Activated CD4-positive, alpha-beta T cell treated with anti-CD3 and anti-CD28 coated beads for 48 hours (primary cell): ENCODE results near the gene ATP5PO.
"Not testable (repeated sequence)": the region's sequence is repeated elsewhere in the genome, so short reads cannot be mapped to it uniquely, and the experiment has no call there.

ENCODE experiments used
- DNase-seq: peaks from one replicate; pipeline ENCODE4 v3.0.0-alpha.2; 2020

ATP5PO gene

DNA sequence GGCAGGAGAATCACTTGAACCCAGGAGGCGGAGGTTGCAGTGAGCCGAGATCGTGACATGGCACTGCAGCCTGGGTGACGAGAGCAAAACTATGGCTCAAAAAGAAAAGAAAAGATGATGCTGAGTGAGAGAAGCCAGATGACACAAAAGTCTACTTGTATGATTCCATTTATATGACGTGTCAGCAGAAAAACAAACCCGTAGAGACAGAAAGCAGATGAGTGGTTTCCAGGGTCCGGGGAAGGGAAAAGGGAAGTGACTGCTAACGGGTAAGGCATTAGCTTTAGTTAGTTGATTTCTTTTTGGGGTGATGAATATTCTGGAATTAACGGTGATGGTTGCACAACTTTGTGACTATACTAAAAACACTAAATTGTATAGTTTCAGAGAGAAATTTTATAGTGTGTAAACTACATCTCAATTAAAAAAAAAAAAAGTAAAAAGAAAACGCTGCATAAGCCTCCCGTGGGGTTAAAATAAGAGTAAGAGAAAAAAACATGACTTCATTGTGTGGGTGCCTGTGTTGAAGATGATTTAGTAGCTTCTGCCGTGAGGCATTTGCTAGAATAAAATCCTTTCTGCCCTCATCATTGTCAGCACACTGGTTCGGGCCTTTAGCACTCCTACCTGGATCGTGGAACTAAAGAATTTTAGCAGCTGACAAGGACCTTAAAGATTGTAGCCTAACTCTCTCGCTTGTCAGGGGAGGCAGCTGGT is 24.7 kb upstream of the ATP5PO start:
- DNase-seq: no peak

DNA sequence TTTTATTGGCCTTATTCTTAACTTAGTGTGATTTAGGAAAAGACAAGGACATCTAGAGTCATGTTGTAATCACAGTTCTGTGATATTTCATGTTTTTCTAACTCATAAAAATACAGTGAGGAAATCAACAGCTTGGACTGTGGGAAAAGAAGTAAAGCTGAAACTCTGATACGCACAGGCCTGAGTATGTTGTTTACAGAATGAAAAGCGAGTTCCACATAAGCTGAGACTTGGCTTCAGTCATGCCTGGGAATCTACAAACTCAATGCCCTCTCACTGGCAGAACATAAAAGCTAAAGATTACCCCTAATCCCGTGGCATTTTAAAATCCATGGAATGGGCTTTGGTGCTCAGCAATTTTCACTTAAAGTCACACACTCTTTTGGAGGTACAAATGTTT is 23.6 kb upstream of the ATP5PO start:
- DNase-seq: no peak

DNA sequence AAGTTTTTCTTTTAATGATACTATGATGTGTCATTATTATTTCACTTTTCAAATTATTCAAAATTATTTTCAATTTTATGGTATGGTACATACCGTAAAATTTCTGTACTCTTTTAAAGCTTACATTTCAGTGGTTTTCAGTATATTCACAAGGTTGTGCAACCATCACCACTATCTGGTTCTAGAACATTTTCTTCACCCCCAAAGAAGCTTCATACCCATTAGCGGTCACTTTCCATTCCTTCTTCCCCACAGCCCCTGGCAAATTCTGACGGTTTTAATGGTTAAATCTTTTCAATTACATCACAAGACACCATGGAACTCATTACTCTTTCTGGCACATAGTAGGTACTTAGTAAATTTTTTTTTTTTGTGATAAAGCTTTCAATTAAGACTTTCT is 22.8 kb upstream of the ATP5PO start:
- no peak for DNase-seq

DNA sequence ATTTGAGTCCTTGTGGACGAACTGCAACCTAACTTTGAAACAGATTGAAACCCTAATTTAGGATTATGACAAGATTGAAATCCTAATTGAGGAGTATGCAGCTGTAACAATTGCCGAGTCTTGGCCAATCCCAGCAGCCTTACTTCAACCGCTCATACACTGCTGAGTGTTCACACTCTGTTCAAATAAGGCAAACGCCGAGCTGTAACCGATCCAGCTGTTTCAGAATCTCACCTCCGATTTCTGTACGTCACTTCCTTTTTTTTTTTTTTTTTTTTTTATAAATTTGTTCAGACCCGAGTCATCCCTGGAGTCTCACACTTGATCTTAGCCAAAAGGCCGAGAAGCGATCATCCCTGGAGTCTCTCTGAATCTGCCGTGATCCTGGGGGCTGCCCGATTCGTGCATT is 22.3 kb upstream of the ATP5PO start:
- peak; percentile 66 for DNase-seq

DNA sequence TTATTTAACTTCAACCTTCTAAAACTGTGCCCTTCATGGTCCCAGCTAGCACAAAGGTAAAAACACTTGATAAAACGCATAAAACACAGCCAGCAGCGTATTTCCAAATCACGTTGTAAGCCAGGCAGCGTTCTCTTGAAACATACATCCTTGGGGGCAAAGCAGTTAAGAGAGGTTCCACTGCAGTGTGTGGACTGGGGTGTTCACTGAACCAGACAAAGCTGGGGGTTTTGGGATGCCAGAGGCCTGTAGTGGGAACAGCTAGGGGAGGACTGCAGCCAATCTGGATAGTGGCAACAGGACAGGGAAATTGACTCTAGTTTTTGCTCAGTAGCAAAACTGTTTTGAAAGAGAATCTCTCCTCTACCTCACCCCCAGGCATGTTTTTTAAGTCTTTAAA is 21.5 kb upstream of the ATP5PO start:
- no peak for DNase-seq

DNA sequence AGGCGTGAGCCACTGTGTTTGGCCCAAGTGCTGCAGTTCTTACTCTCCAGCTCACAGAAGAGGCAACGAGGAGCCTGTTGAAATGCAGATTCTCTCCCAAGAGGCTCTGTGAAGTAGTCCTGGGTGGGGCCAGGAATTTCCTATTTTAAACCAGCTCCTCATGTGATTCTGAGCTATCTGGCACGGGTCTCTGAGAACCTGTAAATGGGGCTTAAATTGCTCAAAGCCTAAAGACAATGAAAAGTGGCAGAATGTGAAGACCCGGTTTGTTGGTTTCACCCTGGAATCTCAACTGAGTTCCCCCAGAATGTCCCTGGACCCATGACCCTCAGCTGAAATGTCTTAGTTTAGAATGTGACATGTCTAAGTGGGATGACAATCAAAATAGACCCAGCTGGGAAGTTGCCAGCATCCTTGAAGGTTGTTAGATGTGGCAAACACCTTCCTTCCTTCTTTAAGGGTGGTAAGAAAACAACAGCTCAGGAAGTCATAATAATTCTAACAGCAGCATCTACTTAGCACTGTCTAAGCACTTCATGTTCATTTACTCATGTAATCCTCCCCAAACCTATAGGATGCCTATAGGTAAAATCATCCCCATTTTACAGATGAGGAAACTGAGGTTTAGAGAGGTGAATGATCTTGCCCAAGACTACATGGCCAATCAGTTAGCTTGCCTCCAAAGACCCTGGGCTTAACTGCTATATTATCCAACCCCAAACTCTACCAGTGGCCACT is 20.9 kb upstream of the ATP5PO start:
- DNase-seq: no peak

DNA sequence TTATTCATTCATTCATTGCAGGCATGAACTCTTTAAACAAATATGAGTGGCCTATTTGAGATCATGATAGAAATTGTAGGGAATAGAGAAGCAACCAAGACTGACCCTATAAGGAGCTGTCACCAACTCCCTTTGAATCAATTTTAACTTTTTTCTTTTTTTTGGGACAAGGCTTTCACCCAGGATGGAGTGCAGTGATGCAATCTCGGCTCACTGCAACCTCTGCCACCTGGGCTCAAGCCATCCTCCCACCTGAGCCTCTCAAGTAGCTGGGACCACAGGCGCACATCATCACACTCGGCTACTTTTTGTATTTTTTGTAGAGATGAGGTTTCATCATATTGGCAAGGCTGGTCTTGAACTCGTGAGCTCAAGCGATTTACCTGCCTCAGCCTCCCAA is 17.1 kb upstream of the ATP5PO start:
- DNase-seq: no peak

DNA sequence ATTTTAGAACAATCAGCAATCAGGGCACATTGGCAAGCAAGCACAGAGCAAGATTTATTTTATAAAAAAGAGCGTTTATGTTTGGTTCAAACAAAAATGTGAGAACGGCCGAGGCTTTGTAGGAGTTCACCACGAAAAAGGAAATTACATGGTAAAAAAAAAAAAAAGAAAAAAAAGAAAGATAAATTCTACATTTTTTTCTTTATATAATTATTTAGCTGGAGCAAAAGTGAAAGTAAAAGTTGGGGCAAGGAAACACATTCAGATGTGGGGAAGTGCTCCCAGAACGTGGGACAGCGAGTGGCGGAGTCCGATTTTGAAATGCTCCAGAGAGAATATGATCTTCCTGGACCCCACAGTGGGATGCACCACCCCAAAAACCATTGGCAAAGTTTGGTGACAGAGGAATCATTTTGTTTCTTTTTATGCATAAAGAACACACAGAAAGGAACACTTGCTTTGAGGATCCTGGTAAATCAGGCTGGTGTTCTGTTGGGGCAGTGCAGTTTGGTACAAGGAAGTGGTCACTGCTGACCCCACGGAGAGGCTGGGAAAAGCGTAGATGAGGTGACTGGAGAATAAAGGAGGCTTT is 16.3 kb upstream of the ATP5PO start:
- DNase-seq: no peak

DNA sequence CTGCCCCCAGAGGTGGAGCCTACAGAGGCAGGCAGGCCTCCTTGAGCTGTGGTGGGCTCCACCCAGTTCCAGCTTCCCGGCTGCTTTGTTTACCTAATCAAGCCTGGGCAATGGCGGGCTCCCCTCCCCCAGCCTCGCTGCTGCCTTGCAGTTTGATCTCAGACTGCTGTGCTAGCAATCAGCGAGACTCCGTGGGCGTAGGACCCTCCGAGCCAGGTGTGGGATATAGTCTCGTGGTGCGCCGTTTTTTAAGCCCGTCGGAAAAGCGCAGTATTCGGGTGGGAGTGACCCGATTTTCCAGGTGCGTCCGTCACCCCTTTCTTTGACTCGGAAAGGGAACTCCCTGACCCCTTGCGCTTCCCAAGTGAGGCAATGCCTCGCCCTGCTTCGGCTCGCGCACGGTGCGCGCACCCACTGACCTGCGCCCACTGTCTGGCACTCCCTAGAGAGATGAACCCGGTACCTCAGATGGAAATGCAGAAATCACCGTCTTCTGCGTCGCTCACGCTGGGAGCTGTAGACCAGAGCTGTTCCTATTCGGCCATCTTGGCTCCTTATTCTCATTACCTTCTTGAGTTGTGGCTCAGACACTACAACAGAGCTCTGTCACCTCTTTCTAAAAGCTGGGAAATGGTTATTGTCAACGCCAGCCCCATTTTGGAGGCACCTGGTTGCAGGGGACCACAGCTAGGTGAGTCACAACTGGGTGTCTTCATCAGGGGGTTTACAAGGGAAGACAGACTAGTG is 15.6 kb upstream of the ATP5PO start:
- peak; percentile 75 for DNase-seq

DNA sequence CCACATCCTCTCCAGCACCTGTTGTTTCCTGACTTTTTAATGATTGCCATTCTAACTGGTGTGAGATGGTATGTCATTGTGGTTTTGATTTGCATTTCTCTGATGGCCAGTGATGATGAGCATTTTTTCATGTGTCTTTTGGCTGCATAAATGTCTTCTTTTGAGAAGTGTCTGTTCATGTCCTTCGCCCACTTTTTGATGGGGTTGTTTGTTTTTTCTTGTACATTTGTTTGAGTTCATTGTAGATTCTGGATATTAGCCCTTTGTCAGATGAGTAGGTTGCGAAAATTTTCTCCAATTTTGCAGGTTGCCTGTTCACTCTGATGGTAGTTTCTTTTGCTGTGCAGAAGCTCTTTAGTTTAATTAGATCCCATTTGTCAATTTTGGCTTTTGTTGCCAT is 10.6 kb upstream of the ATP5PO start:
- DNase-seq: not testable (repeated sequence)

DNA sequence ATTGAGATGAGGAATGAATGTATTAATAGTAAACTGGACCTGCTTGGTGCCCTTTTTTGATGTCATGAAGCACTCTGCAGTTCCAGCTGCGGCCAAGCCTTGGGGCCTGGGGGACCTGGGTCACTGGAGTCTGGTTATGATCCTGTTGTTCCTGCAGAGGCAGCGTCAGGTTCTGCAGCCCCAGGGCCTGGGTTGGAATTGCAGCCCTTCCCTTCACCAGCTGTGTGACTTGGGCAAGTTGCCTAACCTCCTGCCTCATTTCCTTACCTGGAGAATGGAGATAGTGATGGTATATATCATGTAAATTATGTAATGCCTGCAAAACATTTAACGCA is 9.1 kb upstream of the ATP5PO start:
- no peak for DNase-seq

DNA sequence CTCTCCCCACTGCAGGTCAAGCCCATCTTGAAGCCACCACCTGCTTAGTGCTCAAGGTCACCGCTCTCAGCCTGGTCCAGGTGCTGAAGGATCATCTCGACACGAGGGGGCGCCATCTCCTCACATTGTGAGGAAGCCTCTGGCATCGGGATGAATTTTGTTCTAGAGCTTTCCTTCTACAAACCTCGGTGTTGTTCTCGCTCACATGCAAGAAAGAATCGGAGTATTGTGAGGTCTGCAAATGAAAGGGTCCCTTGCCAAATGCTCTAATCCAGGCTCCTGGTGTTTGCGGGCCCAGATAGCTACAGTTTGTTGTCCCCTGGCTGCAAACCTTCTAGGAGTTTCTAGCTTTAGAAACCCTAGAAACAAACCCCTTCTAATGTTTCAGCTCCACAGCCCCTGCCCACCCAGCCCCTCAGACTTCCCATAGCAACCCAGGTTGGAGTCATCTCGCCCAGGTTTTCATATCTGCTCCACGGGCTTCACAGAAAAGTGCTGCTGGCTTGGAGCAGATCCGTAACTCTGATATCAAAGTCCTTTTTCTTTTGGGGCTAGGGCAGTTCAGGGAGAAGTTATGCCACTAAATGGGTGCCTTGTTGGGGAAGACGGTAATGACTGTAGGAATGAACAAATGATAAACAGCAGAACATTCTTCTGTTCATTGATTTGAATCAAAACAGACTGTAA is 8.6 kb upstream of the ATP5PO start:
- peak; percentile 94 for DNase-seq

DNA sequence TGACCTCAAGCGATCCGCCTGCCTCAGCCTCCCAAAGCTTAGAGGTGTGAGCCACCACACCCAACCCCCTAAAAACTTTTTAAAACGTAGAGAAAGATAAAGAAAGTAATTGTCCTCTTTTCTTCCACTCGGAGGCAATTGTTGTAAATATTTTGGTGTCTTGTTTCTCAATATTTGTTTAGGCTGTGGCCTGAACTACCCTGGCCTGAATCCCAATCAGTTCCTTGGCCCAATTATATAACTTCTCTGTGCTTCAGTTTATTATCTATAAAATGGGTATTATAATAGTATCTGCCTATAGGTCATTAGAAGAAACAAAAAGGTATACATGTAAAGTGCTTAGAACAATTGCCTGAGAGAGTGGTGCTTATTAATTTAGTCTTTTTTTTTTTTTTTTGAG is 1.8 kb upstream of the ATP5PO start:
- DNase-seq: no peak

DNA sequence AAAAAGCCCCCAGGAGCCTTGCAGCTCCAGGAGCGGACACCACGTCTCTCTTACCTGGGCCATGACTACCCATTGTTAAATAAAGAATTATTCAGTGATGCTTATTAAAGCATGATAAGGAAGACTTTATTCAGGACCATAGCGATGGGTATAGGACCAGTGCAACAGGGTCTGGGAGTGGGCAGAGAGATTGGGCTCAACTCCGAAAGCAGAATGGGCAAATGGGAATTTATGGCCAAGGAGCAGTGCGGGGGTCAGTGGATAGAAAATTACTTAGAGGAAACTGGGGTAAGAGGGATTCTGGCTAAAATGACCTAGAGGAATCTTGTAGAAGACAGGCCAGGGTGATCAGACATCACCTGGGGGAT is 580 bp upstream of the ATP5PO start:
- no peak for DNase-seq

DNA sequence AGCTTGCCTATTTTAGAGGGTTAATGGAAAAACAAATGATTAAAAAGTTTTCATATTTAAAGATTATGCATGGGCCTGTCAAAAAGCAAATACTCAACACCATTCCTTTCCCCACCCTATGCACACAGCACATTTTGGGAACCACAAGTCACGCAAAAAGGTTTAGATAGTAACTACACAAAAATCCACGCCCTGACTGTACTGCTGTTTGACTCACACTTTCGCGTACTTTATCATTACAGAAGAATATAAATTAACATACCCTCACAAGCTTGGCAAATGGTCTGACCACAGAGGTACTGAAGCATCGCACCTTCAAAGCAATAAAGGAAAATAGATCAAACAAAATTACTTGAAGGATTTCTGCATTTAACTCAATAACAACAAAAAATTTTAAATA is 1.4 kb downstream of the ATP5PO start:
- no peak for DNase-seq

DNA sequence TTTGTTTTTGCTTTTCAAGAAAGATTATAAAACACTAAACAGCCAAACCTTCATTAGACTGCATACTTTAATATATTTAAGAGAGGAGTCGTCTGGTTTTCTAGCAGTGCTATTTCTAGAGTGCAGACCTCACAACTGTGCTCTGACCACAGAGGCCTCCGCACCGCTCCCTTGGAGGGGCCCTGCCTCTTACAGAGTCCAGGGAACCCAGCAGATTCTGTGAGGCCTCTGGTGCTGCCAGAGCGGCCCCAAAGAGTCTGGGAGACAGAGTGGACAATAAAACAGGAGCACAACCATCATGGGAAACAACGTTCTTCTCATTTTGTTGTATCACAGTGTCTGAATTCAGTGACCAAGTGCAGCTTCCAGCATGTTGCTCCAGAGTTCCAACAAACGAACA is 5.8 kb downstream of the ATP5PO start:
- DNase-seq: no peak

DNA sequence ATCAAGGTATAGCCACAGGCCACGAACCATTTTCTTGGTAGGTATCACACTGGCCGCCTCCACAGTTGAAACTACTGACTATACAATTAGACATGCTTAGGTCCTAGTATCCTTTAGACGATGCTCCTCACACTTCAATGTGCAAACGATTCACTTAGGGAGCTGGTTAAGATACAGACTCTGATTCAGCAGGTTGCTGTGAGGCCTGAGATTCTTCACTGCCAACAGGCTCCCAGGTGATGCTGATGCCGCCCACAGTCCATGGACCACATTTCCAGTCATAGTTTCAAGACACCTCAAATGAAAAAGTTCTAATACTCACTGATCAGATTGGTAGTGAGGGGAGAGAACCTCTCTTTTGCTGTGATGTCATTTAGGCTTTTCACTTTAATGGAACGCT is 6.8 kb downstream of the ATP5PO start:
- DNase-seq: peak; percentile 79

DNA sequence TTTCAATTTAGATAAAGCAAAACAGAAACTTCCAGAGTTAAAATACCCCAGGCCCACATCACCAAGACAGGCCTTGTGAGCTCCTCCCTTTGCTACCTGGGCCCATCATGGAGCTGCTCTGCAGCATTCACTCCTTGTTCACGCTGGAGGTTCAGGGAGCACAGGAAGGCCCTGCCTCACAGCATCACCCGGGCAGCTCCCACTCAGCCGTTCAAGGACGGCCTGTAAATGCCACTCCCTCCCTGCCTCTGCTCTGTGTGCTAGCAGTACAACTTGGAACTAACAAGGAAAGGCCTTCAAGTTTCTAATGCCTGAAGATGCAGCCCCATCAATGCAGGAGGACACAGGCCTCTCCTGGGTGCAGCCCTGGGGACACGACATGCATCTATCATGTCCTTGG is 11.6 kb downstream of the ATP5PO start:
- DNase-seq: no peak

DNA sequence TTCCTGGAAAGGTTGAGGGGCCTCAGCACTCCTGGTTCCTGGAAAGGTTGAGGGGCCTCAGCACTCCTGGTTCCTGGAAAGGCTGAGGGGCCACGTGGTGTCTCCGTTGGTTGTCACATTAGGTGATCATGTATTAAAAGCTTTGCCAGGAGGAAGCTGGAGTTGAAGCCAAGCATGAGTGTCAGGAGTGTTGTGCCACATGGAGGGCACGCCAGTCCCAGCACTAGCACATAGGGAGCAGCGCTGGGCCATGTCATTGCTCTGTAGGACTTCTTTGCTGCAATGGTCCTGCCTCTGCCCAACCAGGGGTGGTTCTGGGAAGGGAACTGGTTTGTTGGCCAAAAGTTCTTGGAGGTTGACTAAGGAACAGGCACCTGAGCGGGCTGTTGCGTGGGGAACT is 13.3 kb downstream of the ATP5PO start:
- no peak for DNase-seq

DNA sequence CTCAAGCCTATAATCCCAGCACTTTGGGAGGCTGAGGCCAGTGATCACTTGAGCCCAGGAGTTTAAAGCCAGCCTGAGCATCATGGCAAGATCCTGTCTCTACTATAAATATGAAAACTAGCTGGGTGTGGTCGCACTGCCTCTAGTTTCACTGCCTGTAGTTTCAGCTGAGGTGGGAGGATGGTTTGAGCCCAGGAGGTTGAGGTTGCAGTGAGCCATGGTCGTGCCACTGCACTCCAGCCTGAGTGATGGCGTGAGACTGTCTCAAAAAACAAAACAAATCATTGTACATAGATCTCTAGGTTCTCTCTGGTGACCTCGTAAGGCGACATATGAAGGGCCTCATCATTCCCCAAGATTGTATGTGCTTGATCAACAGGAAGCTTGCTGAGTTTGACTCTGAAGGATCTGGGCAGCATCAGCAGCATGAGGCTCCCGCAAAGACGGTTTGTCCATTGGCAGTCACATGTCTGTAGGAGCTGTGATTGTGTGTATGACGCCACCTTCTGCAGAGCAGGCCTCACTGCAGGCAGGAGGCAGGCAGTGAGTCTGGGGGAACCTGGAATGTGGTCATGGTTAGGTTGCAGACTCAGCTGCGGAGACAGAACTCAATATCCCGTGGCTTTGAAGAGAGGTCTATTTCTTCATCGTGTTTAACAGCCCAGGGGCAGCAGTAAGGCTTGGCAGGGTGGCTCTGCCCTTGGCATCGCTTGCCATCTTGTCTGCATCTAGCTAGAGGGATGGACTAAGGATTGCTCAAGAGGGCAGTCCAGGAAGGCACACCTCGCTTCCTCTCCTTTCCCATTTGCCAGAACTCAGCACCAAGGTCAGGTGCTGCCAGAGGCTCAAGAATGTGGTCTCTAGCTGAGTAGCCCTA is 14.0 kb downstream of the ATP5PO start:
- peak; percentile 40 for DNase-seq

DNA sequence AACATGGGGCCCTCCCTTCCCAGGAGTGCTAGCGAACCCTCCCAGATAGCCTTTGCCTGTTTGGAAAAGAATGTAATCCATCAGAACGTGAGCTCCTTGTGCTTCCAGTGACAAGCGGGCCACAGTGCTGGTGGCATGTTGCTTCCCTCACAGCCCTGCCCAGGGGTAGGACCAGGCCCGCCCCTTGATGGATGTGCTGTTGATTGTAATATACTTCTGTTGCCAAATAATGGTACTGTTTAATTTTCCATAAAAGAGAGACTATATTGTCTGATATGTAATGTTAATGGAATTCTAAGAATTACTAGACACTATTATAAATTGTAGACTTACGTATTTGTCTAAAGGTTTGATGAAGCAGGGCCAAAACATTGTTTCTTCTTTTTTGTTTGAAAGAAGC is 16.4 kb downstream of the ATP5PO start:
- DNase-seq: no peak

DNA sequence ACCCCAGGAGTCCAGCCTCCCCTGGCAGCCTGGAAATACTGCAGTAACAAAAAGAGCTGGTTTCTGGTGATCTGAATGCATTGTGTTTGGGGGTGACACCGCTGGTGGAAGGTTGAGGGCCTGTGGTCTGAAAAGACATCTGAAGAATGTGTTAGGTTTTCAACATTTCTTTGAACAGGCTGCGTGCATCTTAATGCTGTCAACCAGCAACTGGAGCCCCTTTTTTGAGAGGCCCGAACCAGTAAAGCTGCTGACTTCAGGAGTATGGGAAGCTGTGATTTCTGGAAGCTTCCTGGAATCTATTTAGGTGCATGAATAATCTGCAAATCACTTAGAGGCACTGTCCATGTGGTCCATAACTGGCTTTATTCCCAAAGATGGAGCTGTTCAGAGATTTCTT is 17.0 kb downstream of the ATP5PO start:
- DNase-seq: no peak
